Spleen (tissue), 7 donors: ENCODE data around the gene PPM1M.

Experiments used
- POLR2A ChIP-seq, 3 donors: fragments of 450-650 bp; IDR thresholded peaks; one replicate each; pipeline ENCODE4 v1.5.1; 2017; ENCODE audit warnings: antibody characterized with exemption in 3 of 3, mild to moderate bottlenecking in 1 of 3
- TF ChIP-seq, protein P1 (sequence below), 11 experiments: fragments of 200-600 bp in 7 of 11; fragments of 450-650 bp in 4 of 11; sonication (generic) in 4 of 11; IDR thresholded peaks in 8 of 11; conservative IDR thresholded peaks in 3 of 11; 1 replicate in 7 of 11; 2 replicates in 4 of 11; pipeline versions ENCODE4 v1.4.0 to v1.8.0; 2016 to 2021; ENCODE audit warnings: antibody characterized with exemption in 11 of 11, inconsistent platforms in 4 of 11, mild to moderate bottlenecking in 1 of 11
- donor health status: DM: no; HTN: no; CAD: no; lungs with moderate emphysema.
- donor health status: DM: no; HTN: no; CAD: no.
- donor health status: DM: no; HTN: no; CAD: no.

DNA sequence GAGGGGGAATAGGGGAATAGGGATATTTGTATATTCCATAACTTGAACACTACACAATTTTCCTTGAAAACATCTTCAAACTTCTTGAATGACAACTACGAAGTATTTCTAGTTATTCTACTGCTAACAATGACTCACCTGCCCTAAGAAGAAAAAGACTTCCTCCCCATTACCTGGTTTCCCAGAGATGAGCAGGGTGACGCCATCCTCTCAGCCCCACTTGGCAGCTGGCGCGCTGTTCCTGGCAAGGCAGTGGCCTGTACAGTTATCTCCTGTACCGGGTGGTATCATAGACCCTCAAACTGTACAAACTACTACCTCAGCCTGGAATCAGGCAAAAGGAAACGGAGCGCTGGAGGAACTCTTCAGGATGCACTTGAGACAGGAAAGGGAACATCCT lies 22.5 kb downstream of the PPM1M start:
- TF ChIP-seq, protein P1, sequence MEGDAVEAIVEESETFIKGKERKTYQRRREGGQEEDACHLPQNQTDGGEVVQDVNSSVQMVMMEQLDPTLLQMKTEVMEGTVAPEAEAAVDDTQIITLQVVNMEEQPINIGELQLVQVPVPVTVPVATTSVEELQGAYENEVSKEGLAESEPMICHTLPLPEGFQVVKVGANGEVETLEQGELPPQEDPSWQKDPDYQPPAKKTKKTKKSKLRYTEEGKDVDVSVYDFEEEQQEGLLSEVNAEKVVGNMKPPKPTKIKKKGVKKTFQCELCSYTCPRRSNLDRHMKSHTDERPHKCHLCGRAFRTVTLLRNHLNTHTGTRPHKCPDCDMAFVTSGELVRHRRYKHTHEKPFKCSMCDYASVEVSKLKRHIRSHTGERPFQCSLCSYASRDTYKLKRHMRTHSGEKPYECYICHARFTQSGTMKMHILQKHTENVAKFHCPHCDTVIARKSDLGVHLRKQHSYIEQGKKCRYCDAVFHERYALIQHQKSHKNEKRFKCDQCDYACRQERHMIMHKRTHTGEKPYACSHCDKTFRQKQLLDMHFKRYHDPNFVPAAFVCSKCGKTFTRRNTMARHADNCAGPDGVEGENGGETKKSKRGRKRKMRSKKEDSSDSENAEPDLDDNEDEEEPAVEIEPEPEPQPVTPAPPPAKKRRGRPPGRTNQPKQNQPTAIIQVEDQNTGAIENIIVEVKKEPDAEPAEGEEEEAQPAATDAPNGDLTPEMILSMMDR (IDR thresholded peaks at IDR 0.05 in 8 of 11, conservative IDR thresholded peaks at IDR 0.05 in 3 of 11): no peak
- no peak for TF ChIP-seq POLR2A (IDR thresholded peaks at IDR 0.05)
